SK-N-SH treated with all-trans-retinoic acid at 6 μM for 48 hours (cell line): ENCODE measurements around the gene SPDYE6.
A peak's percentile ranks its signal among the peaks of the same experiment; 100 is the strongest.

ENCODE experiments used
- ATAC-seq: fragments of 200-7000 bp; cut with Tn5 transposase; 3 replicates; pipeline ENCODE4 v1.9.1; 2020; ENCODE audit warnings: mild to moderate bottlenecking, moderate library complexity
- ARNTL ChIP-seq: fragments of 450-650 bp; formaldehyde crosslinking; IDR thresholded peaks from 2 replicates; pipeline ENCODE4 v1.5.0; 2020; ENCODE audit warnings: low read depth, mild to moderate bottlenecking, moderate library complexity, borderline replicate concordance
- BACH2 ChIP-seq: fragments of 250-450 bp; sonication (Bioruptor Pico); IDR thresholded peaks from 2 replicates; pipeline ENCODE4 v1.9.0; 2021; ENCODE audit warnings: mild to moderate bottlenecking, borderline replicate concordance
- CREB5 ChIP-seq: fragments of 250-450 bp; sonication (Bioruptor Pico); IDR thresholded peaks from 2 replicates; pipeline ENCODE4 v1.5.1; 2020; ENCODE audit warnings: low read depth, mild to moderate bottlenecking, moderate library complexity
- CSDC2 ChIP-seq: fragments of 250-450 bp; sonication (Bioruptor Pico); IDR thresholded peaks from 2 replicates; pipeline ENCODE4 v1.5.0; 2020; ENCODE audit warnings: mild to moderate bottlenecking, moderate library complexity
- CSRNP3 ChIP-seq: fragments of 250-450 bp; sonication (Bioruptor Pico); IDR thresholded peaks from 2 replicates; pipeline ENCODE4 v1.5.1; 2021; ENCODE audit warnings: mild to moderate bottlenecking, moderate library complexity
- ESRRG ChIP-seq: fragments of 250-450 bp; sonication (Bioruptor Pico); IDR thresholded peaks from 2 replicates; pipeline ENCODE4 v1.6.1; 2021; ENCODE audit warnings: mild to moderate bottlenecking
- GLIS3 ChIP-seq: fragments of 250-450 bp; sonication (Bioruptor Pico); IDR thresholded peaks from 2 replicates; pipeline ENCODE4 v1.5.0; 2020; ENCODE audit warnings: mild to moderate bottlenecking, moderate library complexity
- ISL1 ChIP-seq: fragments of 250-450 bp; sonication (Bioruptor Pico); IDR thresholded peaks from 2 replicates; pipeline ENCODE4 v2.1.2; 2022; ENCODE audit warnings: mild to moderate bottlenecking, moderate library complexity
- OSR1 ChIP-seq: fragments of 250-450 bp; sonication (Bioruptor Pico); IDR thresholded peaks from 2 replicates; pipeline ENCODE4 v1.8.0; 2022; ENCODE audit warnings: moderate library complexity, mild to moderate bottlenecking, inconsistent platforms
- PATZ1 ChIP-seq: fragments of 250-450 bp; sonication (Bioruptor Pico); IDR thresholded peaks from 2 replicates; pipeline ENCODE4 v1.8.0; 2020; ENCODE audit warnings: mild to moderate bottlenecking, moderate library complexity, borderline replicate concordance
- POU6F1 ChIP-seq: fragments of 250-450 bp; sonication (Bioruptor Pico); IDR thresholded peaks from 2 replicates; pipeline ENCODE4 v1.8.0; 2021; ENCODE audit warnings: low read depth, mild to moderate bottlenecking, moderate library complexity, borderline replicate concordance
- PPARA ChIP-seq: fragments of 250-450 bp; sonication (Bioruptor Pico); IDR thresholded peaks from 2 replicates; pipeline ENCODE4 v1.5.0; 2020; ENCODE audit warnings: mild to moderate bottlenecking, borderline replicate concordance
- SNAI2 ChIP-seq: fragments of 250-450 bp; sonication (Bioruptor Pico); IDR thresholded peaks from 2 replicates; pipeline ENCODE4 v1.5.0; 2020; ENCODE audit warnings: mild to moderate bottlenecking, moderate library complexity
- TCF4 ChIP-seq: fragments of 250-450 bp; sonication (Bioruptor Pico); IDR thresholded peaks from 2 replicates; pipeline ENCODE4 v1.8.0; 2021; ENCODE audit warnings: mild to moderate bottlenecking, moderate library complexity, borderline replicate concordance
- TOX ChIP-seq: fragments of 250-450 bp; sonication (Bioruptor Pico); IDR thresholded peaks from 2 replicates; pipeline ENCODE4 v1.8.0; 2021; ENCODE audit warnings: mild to moderate bottlenecking, moderate library complexity, borderline replicate concordance
- TSHZ2 ChIP-seq: fragments of 250-450 bp; sonication (Bioruptor Pico); IDR thresholded peaks from 2 replicates; pipeline ENCODE4 v1.5.0; 2020; ENCODE audit warnings: mild to moderate bottlenecking, moderate library complexity
- ZC3H10 ChIP-seq: fragments of 250-450 bp; sonication (Bioruptor Pico); IDR thresholded peaks from 2 replicates; pipeline ENCODE4 v1.5.1; 2021; ENCODE audit warnings: mild to moderate bottlenecking, moderate library complexity
- ZFP30 ChIP-seq: fragments of 450-650 bp; formaldehyde crosslinking; IDR thresholded peaks from 2 replicates; pipeline ENCODE4 v1.5.0; 2022; ENCODE audit warnings: mild to moderate bottlenecking, moderate library complexity
- ZNF565 ChIP-seq: fragments of 450-650 bp; formaldehyde crosslinking; conservative IDR thresholded peaks from 2 replicates; pipeline ENCODE4 v1.5.0; 2020; ENCODE audit warnings: low read depth, mild to moderate bottlenecking, moderate library complexity
- ZNF70 ChIP-seq: fragments of 450-650 bp; formaldehyde crosslinking; IDR thresholded peaks from 2 replicates; pipeline ENCODE4 v1.5.0; 2020; ENCODE audit warnings: mild to moderate bottlenecking, moderate library complexity

SPDYE6 gene

GRCh38 chr7:102395873-102396709, 39.8 kb upstream of the SPDYE6 start, which contains the start of gene PRKRIP1 (continued):
- TF ChIP-seq POU6F1 (CRISPR knock-in tag) (no peak), GLIS3 (peak; percentile 32; the same call in 1 of the 2 replicates)
- TF ChIP-seq, all 23 proteins: peak for 6

- TF ChIP-seq TOX (CRISPR knock-in tag) (no peak), ZFP30 (CRISPR knock-in tag) (no peak), TCF4 (no peak), PATZ1 (no peak), BACH2 (no peak), ZNF70 (CRISPR knock-in tag) (no peak), POU6F1 (CRISPR knock-in tag) (no peak), CSDC2 (CRISPR knock-in tag) (no peak), ZNF565 (no peak), TSHZ2 (CRISPR knock-in tag) (no peak), OSR1 (CRISPR knock-in tag) (no peak), PPARA (CRISPR knock-in tag) (no peak), SNAI2 (CRISPR knock-in tag) (no peak), ISL1 (no peak)
- TF ChIP-seq, all 23 proteins: peak for 0
- ATAC-seq = no peak; the same call in 2 of the 3 replicates
Observed at GRCh38 chr7:102395592-102395872, 39.3 kb upstream of the SPDYE6 start.

GRCh38 chr7:102393467-102393866, 37.2 kb upstream of the SPDYE6 start:
- ATAC-seq = no peak
- 0 out of 2 replicates have a peak, but pooled peaks have one; percentile 10 for TF ChIP-seq ISL1
- no peak for TF ChIP-seq PATZ1

- TF ChIP-seq ZC3H10 (CRISPR knock-in tag) (no peak), ESRRG (CRISPR knock-in tag) (no peak), CSRNP3 (CRISPR knock-in tag) (no peak), ARNTL (CRISPR knock-in tag) (no peak), CREB5 (CRISPR knock-in tag) (no peak), PPARA (CRISPR knock-in tag) (no peak), PATZ1 (no peak), BACH2 (no peak), SNAI2 (CRISPR knock-in tag) (no peak), CSDC2 (CRISPR knock-in tag) (no peak), ZNF565 (no peak)
Observed at GRCh38 chr7:102392330-102392729, 36.1 kb upstream of the SPDYE6 start.

More at GRCh38 chr7:102392330-102392729, 36.1 kb upstream of the SPDYE6 start:
- ATAC-seq = no peak
